IPS-15b (cell line): ENCODE measurements around the gene PRKCD.

ENCODE experiments used
- H3K27me3 ChIP-seq: one replicate; pipeline ENCODE4 v1.6.1; 2013; ENCODE audit warnings: low read length; ENCODE audit not compliant: control insufficient read depth, insufficient read depth
- H3K36me3 ChIP-seq: one replicate; pipeline ENCODE4 v1.6.1; 2013; ENCODE audit warnings: low read length; ENCODE audit not compliant: control insufficient read depth, insufficient read depth
- H3K4me1 ChIP-seq: one replicate; pipeline ENCODE4 v1.6.1; 2013; ENCODE audit warnings: mild to moderate bottlenecking, low read length; ENCODE audit not compliant: control insufficient read depth, insufficient read depth
- H3K4me3 ChIP-seq: one replicate; pipeline ENCODE4 v1.5.1; 2013; ENCODE audit warnings: low read depth, low read length
- H3K9ac ChIP-seq: one replicate; pipeline ENCODE4 v1.6.1; 2013; ENCODE audit warnings: low read depth, mild to moderate bottlenecking, low read length
- H3K9me3 ChIP-seq: one replicate; pipeline ENCODE4 v1.6.1; 2013; ENCODE audit warnings: mild to moderate bottlenecking, low read length; ENCODE audit not compliant: control insufficient read depth, insufficient read depth

PRKCD gene

GRCh38 chr3:53126601-53127000 lies 34.4 kb upstream of the PRKCD start:
- no peaks in the 10 kb centered on the region for H3K27me3 ChIP-seq
- peaks cover 18% of the 10 kb centered on the region for H3K36me3 ChIP-seq
- no peaks in the 10 kb centered on the region for H3K9me3 ChIP-seq
- no peak overlapping the region for H3K4me3 ChIP-seq
- no peak overlapping the region for H3K9ac ChIP-seq
- no peaks in the 10 kb centered on the region for H3K4me1 ChIP-seq

- H3K9me3 ChIP-seq = no peaks in the 10 kb centered on the region
- H3K4me3 ChIP-seq = peak overlapping the region; percentile 92
- H3K36me3 ChIP-seq = peaks cover 3% of the 10 kb centered on the region
- H3K27me3 ChIP-seq = no peaks in the 10 kb centered on the region
- H3K9ac ChIP-seq = peak overlapping the region; percentile 87
- H3K4me1 ChIP-seq = no peaks in the 10 kb centered on the region
Observed at GRCh38 chr3:53129344-53129743, 31.7 kb upstream of the PRKCD start.

GRCh38 chr3:53130179-53131061 lies 30.6 kb upstream of the PRKCD start, which contains the start of gene RFT1:
Gene RFT1 (minus strand): TSS chr3:53130435. CDS start chr3:53130400, 35 bp downstream.
- Histone ChIP-seq H3K4me1 (no peaks in the 10 kb centered on the region), H3K9ac (peak within 1 kb of the TSS; percentile 87), H3K9me3 (no peaks in the 10 kb centered on the region), H3K27me3 (no peaks in the 10 kb centered on the region), H3K36me3 (no peaks in the 10 kb centered on the region), H3K4me3 (peak within 1 kb of the TSS; percentile 92)

GRCh38 chr3:53131096-53131495 lies 29.9 kb upstream of the PRKCD start:
- H3K4me3 ChIP-seq = peak overlapping the region; percentile 92
- H3K9ac ChIP-seq = peak overlapping the region; percentile 87
- no peaks in the 10 kb centered on the region for H3K4me1 ChIP-seq
- H3K27me3 ChIP-seq = no peaks in the 10 kb centered on the region
- no peaks in the 10 kb centered on the region for H3K36me3 ChIP-seq
- H3K9me3 ChIP-seq = no peaks in the 10 kb centered on the region

GRCh38 chr3:53132347-53132746 lies 28.7 kb upstream of the PRKCD start:
- Histone ChIP-seq H3K36me3 (no peaks in the 10 kb centered on the region), H3K9me3 (no peaks in the 10 kb centered on the region), H3K4me3 (no peak overlapping the region), H3K27me3 (no peaks in the 10 kb centered on the region), H3K4me1 (no peaks in the 10 kb centered on the region), H3K9ac (no peak overlapping the region)

GRCh38 chr3:53134631-53135232 lies 26.3 kb upstream of the PRKCD start:
- H3K27me3 ChIP-seq = no peaks in the 10 kb centered on the region
- no peaks in the 10 kb centered on the region for H3K4me1 ChIP-seq
- no peaks in the 10 kb centered on the region for H3K9me3 ChIP-seq
- H3K36me3 ChIP-seq = no peaks in the 10 kb centered on the region
- no peak overlapping the region for H3K9ac ChIP-seq
- H3K4me3 ChIP-seq = no peak overlapping the region

- no peak overlapping the region for H3K4me3 ChIP-seq
- H3K9me3 ChIP-seq = no peaks in the 10 kb centered on the region
- H3K9ac ChIP-seq = no peak overlapping the region
- no peaks in the 10 kb centered on the region for H3K4me1 ChIP-seq
- H3K27me3 ChIP-seq = no peaks in the 10 kb centered on the region
- no peaks in the 10 kb centered on the region for H3K36me3 ChIP-seq
Observed at GRCh38 chr3:53137221-53137620, 23.8 kb upstream of the PRKCD start.

GRCh38 chr3:53137835-53138446 lies 23.1 kb upstream of the PRKCD start:
- Histone ChIP-seq H3K27me3 (no peaks in the 10 kb centered on the region), H3K9ac (no peak overlapping the region), H3K4me3 (no peak overlapping the region), H3K36me3 (no peaks in the 10 kb centered on the region), H3K4me1 (no peaks in the 10 kb centered on the region), H3K9me3 (no peaks in the 10 kb centered on the region)

- H3K27me3 ChIP-seq = no peaks in the 10 kb centered on the region
- H3K4me3 ChIP-seq = no peak overlapping the region
- H3K9me3 ChIP-seq = no peaks in the 10 kb centered on the region
- no peaks in the 10 kb centered on the region for H3K36me3 ChIP-seq
- H3K4me1 ChIP-seq = no peaks in the 10 kb centered on the region
- H3K9ac ChIP-seq = no peak overlapping the region
Observed at GRCh38 chr3:53139906-53140846, 20.8 kb upstream of the PRKCD start.

- no peak overlapping the region for H3K9ac ChIP-seq
- H3K4me1 ChIP-seq = no peaks in the 10 kb centered on the region
- no peak overlapping the region for H3K4me3 ChIP-seq
- no peaks in the 10 kb centered on the region for H3K36me3 ChIP-seq
- H3K27me3 ChIP-seq = no peaks in the 10 kb centered on the region
- no peaks in the 10 kb centered on the region for H3K9me3 ChIP-seq
Observed at GRCh38 chr3:53140847-53141845, 19.9 kb upstream of the PRKCD start.
